GM18499 (cell line): ENCODE measurements around the gene SLC38A3.
"Not testable (repeated sequence)": the region's sequence is repeated elsewhere in the genome, so short reads cannot be mapped to it uniquely, and the experiment has no call there.

ENCODE experiments used
- ATAC-seq: cut with Tn5 transposase; IDR thresholded peaks from one replicate; pipeline ENCODE4 v1.9.1; 2021; ENCODE audit warnings: moderate number of reproducible peaks; ENCODE audit not compliant: insufficient read depth, unreplicated experiment

The SLC38A3 gene

GRCh38 chr3:50243543-50243895 is 38.4 kb downstream of the SLC38A3 start:
- ATAC-seq, result no peak

- ATAC-seq, result not testable (repeated sequence)
Measured at GRCh38 chr3:50244813-50245212, 39.7 kb downstream of the SLC38A3 start.

- ATAC-seq, result no peak
Measured at GRCh38 chr3:50245251-50245745, 40.2 kb downstream of the SLC38A3 start.

GRCh38 chr3:50245831-50246516 is 40.9 kb downstream of the SLC38A3 start:
- no peak for ATAC-seq

- ATAC-seq, result no peak
Measured at GRCh38 chr3:50246517-50246954, 41.5 kb downstream of the SLC38A3 start.

- ATAC-seq, result no peak
Measured at GRCh38 chr3:50248387-50248786, 43.3 kb downstream of the SLC38A3 start.

- no peak for ATAC-seq
Measured at GRCh38 chr3:50249457-50249856, 44.4 kb downstream of the SLC38A3 start.

GRCh38 chr3:50250514-50250913 is 45.4 kb downstream of the SLC38A3 start:
- no peak for ATAC-seq

- ATAC-seq, result no peak
Measured at GRCh38 chr3:50251220-50251619, 46.1 kb downstream of the SLC38A3 start.

- no peak for ATAC-seq
Measured at GRCh38 chr3:50254577-50255250, 49.6 kb downstream of the SLC38A3 start.

GRCh38 chr3:50255251-50255615 is 50.2 kb downstream of the SLC38A3 start:
- no peak for ATAC-seq

- no peak for ATAC-seq
Measured at GRCh38 chr3:50256978-50257890, 52.2 kb downstream of the SLC38A3 start.

GRCh38 chr3:50258029-50258680 is 53.1 kb downstream of the SLC38A3 start:
- ATAC-seq, result no peak

GRCh38 chr3:50258979-50259378 is 53.9 kb downstream of the SLC38A3 start:
- no peak for ATAC-seq

- ATAC-seq, result no peak
Measured at GRCh38 chr3:50259432-50260026, 54.5 kb downstream of the SLC38A3 start.

GRCh38 chr3:50260027-50260941 is 55.2 kb downstream of the SLC38A3 start:
- ATAC-seq, result no peak

GRCh38 chr3:50260942-50261441 is 55.9 kb downstream of the SLC38A3 start:
- ATAC-seq, result no peak

GRCh38 chr3:50261505-50261904 is 56.4 kb downstream of the SLC38A3 start:
- no peak for ATAC-seq

GRCh38 chr3:50262200-50262599 is 57.1 kb downstream of the SLC38A3 start:
- ATAC-seq, result not testable (repeated sequence)
